ENCODE results near the gene BCORL1. TPM values are rescaled to one million over a fixed set of nuclear protein-coding genes. Genes with fewer than 3 reads are reported as not detected.
A peak's percentile ranks its signal among the peaks of the same experiment; 100 is the strongest.

The BCORL1 gene
- total RNA-seq, 1 experiment from 2014 or later: 30.8 TPM

DNA sequence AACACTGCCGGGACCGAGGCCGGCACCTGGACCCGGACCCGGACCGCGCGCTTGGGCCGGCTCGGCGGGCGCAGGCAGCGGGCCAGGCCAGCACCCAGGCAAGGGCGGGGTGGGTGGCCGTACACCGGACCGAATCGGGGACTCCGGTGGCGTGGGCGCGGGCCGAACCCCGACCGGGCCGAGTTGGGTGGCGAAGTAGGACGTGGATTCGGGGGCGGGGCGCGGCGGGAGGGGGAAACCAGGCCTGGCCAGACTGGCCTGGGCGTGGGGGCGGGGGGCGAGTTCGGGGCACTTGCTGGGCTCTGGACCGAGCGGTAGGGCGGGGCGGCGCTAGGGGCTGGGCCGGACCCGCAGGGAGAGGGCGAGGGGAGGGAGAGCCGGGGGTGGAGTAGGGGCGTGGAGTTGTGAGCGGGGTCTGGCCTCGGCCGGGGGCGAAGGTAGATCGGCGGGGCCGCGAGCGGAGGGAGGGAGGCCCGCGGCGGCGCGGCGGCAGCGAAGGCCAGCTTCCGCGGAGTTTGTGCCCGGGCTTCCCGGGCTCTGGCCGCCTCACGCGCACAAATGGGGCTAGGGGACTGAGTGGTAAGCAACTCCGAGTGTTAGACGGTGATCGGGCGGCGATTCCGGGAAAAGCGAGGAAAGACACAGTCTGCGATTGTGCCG lies 1.8 kb upstream of the BCORL1 start:
- POLR2A ChIA-PET: no interaction called here
- Histone ChIP-seq H3K4me2 (ENCODE audit: low read length) (peak overlapping the region; percentile 87), H3K9ac (ENCODE audit: low read length) (peak overlapping the region; percentile 59), H3K4me1 (ENCODE audit: control insufficient read depth in 1 of 2, insufficient read depth in 2 of 2, low read length in 2 of 2) (peaks cover 0 to 7% of the 10 kb centered on the region in 2 experiments; a peak in 1 of 4 replicates), H3K9me3 (ENCODE audit: control insufficient read depth in 1 of 2, insufficient read depth in 1 of 2, low read depth in 1 of 2, low read length in 2 of 2) (no peaks in the 10 kb centered on the region), H3K4me3 (replicated peaks in 1 of 2; ENCODE audit: low read depth in 1 of 2, low read length in 2 of 2) (peak overlapping the region in 1 of 2 experiments; percentile 41; a peak in 2 of 4 replicates), H3K36me3 (ENCODE audit: control insufficient read depth in 1 of 2, insufficient read depth in 2 of 2, low read length in 2 of 2) (no peaks in the 10 kb centered on the region), H4K20me1 (ENCODE audit: insufficient read depth) (no peaks in the 10 kb centered on the region), H3K79me2 (ENCODE audit: insufficient read depth, low read length) (peaks cover 14% of the 10 kb centered on the region), H2AFZ (ENCODE audit: low read depth, low read length, poor library complexity, severe bottlenecking) (no peak overlapping the region), H3K9me2 (ENCODE audit: insufficient read depth) (no peaks in the 10 kb centered on the region), H3K27ac (ENCODE audit: low read depth, low read length) (peak overlapping the region; percentile 38; the same call in 1 of the 2 replicates), H3K27me3 (ENCODE audit: insufficient read depth, low read length) (no peaks in the 10 kb centered on the region)
- TF ChIP-seq POLR2AphosphoS5 (IDR thresholded peaks at IDR 0.05; ENCODE audit: low read depth, low read length): peak; percentile 64
- 0 out of 2 replicates have a peak, but pooled peaks have one; percentile 13 for TF ChIP-seq ZFX (IDR thresholded peaks at IDR 0.05)
- TF ChIP-seq SRF (IDR thresholded peaks at IDR 0.05; ENCODE audit: low read depth): no peak
- TF ChIP-seq ELF1 (IDR thresholded peaks at IDR 0.05; ENCODE audit: borderline replicate concordance, low read depth): no peak
- TF ChIP-seq JUND (IDR thresholded peaks at IDR 0.05): no peak
- TF ChIP-seq EGR1 (IDR thresholded peaks at IDR 0.05; ENCODE audit: low read depth): no peak
- TF ChIP-seq RAD21 (IDR thresholded peaks at IDR 0.05; ENCODE audit: low read depth): no peak
- TF ChIP-seq CEBPB (IDR thresholded peaks at IDR 0.05; ENCODE audit: low read depth): no peak
- BruUV-seq (replicated peaks): no TSS peak
- RAD21 ChIA-PET (ENCODE audit: low non-redundant PET in 1 of 2, low total read pairs in 2 of 2, uncharacterized antibody in 2 of 2, unreplicated experiment in 2 of 2): no interaction called here
- ATAC-seq: peak; percentile 33
- DNase-seq (ENCODE audit: low read depth, low spot score): no peak
- CTCF ChIA-PET: no interaction called here
- intact Hi-C loops (cut with micrococcal nuclease): no loop called here

DNA sequence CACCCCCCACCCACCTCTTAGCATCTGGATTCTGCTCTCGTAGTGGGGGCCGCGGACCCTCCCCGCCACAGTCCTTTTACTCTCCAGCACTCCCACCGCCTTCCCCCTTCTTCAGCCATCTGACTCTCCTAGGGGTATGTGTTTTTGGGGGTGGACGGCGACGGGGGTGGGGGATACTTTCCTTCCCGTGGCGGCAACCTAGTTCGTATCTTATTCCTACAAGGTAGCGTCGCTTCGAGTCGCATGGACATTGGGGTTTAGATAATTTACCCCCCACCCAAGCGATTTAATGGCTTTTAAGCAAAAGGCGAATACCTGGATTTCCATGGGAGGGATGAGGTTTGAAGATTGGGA lies 1.3 kb upstream of the BCORL1 start:
- BruUV-seq (replicated peaks): no TSS peak
- POLR2A ChIA-PET: no interaction called here
- H3K9ac ChIP-seq (ENCODE audit: low read length): peak overlapping the region; percentile 59
- intact Hi-C loops (cut with micrococcal nuclease): no loop called here
- H3K36me3 ChIP-seq (ENCODE audit: control insufficient read depth in 1 of 2, insufficient read depth in 2 of 2, low read length in 2 of 2): no peaks in the 10 kb centered on the region
- RAD21 ChIA-PET (ENCODE audit: low non-redundant PET in 1 of 2, low total read pairs in 2 of 2, uncharacterized antibody in 2 of 2, unreplicated experiment in 2 of 2): no interaction called here
- peak overlapping the region in 1 of 2 experiments; percentile 41; a peak in 2 of 4 replicates for H3K4me3 ChIP-seq (replicated peaks in 1 of 2; ENCODE audit: low read depth in 1 of 2, low read length in 2 of 2)
- H3K27me3 ChIP-seq (ENCODE audit: insufficient read depth, low read length): no peaks in the 10 kb centered on the region
- CTCF ChIA-PET: no interaction called here
- no peak overlapping the region for H2AFZ ChIP-seq (ENCODE audit: low read depth, low read length, poor library complexity, severe bottlenecking)
- peak overlapping the region; percentile 87 for H3K4me2 ChIP-seq (ENCODE audit: low read length)
- no peaks in the 10 kb centered on the region for H4K20me1 ChIP-seq (ENCODE audit: insufficient read depth)
- ATAC-seq: no peak
- H3K4me1 ChIP-seq (ENCODE audit: control insufficient read depth in 1 of 2, insufficient read depth in 2 of 2, low read length in 2 of 2): peaks cover 0 to 7% of the 10 kb centered on the region in 2 experiments; a peak in 1 of 4 replicates
- H3K79me2 ChIP-seq (ENCODE audit: insufficient read depth, low read length): peaks cover 20% of the 10 kb centered on the region
- H3K27ac ChIP-seq (ENCODE audit: low read depth, low read length): peak overlapping the region; percentile 38; the same call in 1 of the 2 replicates
- no peak for DNase-seq (ENCODE audit: low read depth, low spot score)
- H3K9me2 ChIP-seq (ENCODE audit: insufficient read depth): no peaks in the 10 kb centered on the region
- H3K9me3 ChIP-seq (ENCODE audit: control insufficient read depth in 1 of 2, insufficient read depth in 1 of 2, low read depth in 1 of 2, low read length in 2 of 2): no peaks in the 10 kb centered on the region
- TF ChIP-seq YY1 (IDR thresholded peaks at IDR 0.05; ENCODE audit: extremely low read depth, insufficient replicate concordance, low read depth, low read length): no peak
- TF ChIP-seq ZNF274 (IDR thresholded peaks at IDR 0.05; ENCODE audit: low read depth, low read length): no peak
- no peak for TF ChIP-seq SRF (IDR thresholded peaks at IDR 0.05; ENCODE audit: low read depth)
- TF ChIP-seq ELF1 (IDR thresholded peaks at IDR 0.05; ENCODE audit: borderline replicate concordance, low read depth): no peak
- no peak for TF ChIP-seq CBX3 (IDR thresholded peaks at IDR 0.05; ENCODE audit: low read depth)
- no peak for TF ChIP-seq JUND (IDR thresholded peaks at IDR 0.05)
- no peak for TF ChIP-seq ZFX (IDR thresholded peaks at IDR 0.05)
- no peak for TF ChIP-seq SIN3A (IDR thresholded peaks at IDR 0.05; ENCODE audit: low read depth)
- TF ChIP-seq, protein P1, sequence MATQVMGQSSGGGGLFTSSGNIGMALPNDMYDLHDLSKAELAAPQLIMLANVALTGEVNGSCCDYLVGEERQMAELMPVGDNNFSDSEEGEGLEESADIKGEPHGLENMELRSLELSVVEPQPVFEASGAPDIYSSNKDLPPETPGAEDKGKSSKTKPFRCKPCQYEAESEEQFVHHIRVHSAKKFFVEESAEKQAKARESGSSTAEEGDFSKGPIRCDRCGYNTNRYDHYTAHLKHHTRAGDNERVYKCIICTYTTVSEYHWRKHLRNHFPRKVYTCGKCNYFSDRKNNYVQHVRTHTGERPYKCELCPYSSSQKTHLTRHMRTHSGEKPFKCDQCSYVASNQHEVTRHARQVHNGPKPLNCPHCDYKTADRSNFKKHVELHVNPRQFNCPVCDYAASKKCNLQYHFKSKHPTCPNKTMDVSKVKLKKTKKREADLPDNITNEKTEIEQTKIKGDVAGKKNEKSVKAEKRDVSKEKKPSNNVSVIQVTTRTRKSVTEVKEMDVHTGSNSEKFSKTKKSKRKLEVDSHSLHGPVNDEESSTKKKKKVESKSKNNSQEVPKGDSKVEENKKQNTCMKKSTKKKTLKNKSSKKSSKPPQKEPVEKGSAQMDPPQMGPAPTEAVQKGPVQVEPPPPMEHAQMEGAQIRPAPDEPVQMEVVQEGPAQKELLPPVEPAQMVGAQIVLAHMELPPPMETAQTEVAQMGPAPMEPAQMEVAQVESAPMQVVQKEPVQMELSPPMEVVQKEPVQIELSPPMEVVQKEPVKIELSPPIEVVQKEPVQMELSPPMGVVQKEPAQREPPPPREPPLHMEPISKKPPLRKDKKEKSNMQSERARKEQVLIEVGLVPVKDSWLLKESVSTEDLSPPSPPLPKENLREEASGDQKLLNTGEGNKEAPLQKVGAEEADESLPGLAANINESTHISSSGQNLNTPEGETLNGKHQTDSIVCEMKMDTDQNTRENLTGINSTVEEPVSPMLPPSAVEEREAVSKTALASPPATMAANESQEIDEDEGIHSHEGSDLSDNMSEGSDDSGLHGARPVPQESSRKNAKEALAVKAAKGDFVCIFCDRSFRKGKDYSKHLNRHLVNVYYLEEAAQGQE (IDR thresholded peaks at IDR 0.05; ENCODE audit: low read depth): no peak
- TF ChIP-seq, protein P2, sequence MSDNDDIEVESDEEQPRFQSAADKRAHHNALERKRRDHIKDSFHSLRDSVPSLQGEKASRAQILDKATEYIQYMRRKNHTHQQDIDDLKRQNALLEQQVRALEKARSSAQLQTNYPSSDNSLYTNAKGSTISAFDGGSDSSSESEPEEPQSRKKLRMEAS (IDR thresholded peaks at IDR 0.05): no peak
- TF ChIP-seq, protein P3, sequence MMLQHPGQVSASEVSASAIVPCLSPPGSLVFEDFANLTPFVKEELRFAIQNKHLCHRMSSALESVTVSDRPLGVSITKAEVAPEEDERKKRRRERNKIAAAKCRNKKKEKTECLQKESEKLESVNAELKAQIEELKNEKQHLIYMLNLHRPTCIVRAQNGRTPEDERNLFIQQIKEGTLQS (IDR thresholded peaks at IDR 0.05): no peak
